Coronary artery (tissue), 2 donors: ENCODE measurements around the gene TOMM20L.

Experiments
- DNase-seq: peaks from one replicate; pipeline ENCODE4 v3.0.0-alpha.2; 2017; ENCODE audit warnings: low spot score
- H3K27ac ChIP-seq, 2 donors: fragments of 200-600 bp; sonication (generic); one replicate each; pipeline ENCODE4 v1.5.1; 2016 to 2019
- H3K4me3 ChIP-seq: fragments of 200-600 bp; sonication (generic); 2 replicates; pipeline ENCODE4 v1.5.1; 2016; ENCODE audit warnings: mild to moderate bottlenecking, moderate library complexity
- TF ChIP-seq, protein P1 (sequence below): fragments of 200-600 bp; sonication (generic); IDR thresholded peaks from one replicate; pipeline ENCODE4 v1.5.1; 2019; ENCODE audit warnings: antibody characterized with exemption

The TOMM20L gene

DNA sequence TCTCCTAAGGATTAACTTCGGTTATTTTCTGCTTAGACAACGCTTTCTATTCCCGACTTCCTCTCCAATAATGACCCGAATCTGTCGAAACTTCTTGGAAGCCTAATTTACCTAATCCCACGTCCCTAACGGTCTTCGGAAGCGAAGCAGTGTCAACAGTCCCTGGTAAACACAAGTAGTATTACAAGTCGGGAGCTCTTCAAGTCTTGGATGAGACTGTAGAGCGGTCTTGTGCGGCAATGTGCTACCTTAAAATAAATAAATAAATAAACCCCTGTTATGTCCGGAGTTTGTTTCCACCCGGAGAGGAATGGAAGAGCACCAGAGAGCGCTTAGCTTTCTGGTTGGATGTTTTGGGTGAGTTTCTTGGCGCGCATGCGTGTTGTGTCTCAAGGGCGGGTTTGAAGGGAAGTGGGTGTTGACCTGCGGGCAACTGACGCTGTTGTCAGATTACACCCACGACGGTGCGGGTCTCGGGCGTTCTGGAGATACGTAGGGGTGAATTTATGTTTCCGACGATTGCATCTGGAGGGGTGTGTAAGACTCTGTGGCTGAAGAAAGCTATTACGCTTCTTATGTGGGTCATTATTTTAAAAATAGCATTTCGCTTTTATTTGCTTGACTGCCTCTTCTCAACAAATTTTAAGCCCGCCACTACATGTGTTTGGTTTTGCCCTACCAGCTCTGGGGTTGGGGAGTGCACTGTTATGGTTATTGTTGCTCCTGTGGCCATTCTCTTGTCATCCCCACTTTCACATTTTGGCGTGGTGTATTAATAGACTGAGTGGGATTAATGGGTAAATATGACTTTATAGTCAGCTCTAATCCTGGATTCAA is 31.8 kb downstream of the TOMM20L start, which contains the start of the genes KIAA0586 and TIMM9:
TSS of gene KIAA0586 (plus strand) at position 439 of the 837 bp plus-strand sequence. CDS start 546 bp downstream, outside the sequence.
TSS of gene TIMM9 (minus strand) at position 251 of the 837 bp plus-strand sequence. CDS start 15,586 bp downstream, outside the sequence.
- TF ChIP-seq, protein P1, sequence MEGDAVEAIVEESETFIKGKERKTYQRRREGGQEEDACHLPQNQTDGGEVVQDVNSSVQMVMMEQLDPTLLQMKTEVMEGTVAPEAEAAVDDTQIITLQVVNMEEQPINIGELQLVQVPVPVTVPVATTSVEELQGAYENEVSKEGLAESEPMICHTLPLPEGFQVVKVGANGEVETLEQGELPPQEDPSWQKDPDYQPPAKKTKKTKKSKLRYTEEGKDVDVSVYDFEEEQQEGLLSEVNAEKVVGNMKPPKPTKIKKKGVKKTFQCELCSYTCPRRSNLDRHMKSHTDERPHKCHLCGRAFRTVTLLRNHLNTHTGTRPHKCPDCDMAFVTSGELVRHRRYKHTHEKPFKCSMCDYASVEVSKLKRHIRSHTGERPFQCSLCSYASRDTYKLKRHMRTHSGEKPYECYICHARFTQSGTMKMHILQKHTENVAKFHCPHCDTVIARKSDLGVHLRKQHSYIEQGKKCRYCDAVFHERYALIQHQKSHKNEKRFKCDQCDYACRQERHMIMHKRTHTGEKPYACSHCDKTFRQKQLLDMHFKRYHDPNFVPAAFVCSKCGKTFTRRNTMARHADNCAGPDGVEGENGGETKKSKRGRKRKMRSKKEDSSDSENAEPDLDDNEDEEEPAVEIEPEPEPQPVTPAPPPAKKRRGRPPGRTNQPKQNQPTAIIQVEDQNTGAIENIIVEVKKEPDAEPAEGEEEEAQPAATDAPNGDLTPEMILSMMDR = no peak
- H3K27ac ChIP-seq = peak within 1 kb of the TSS; percentile 89
- peak within 1 kb of the TSS; percentile 96 for H3K4me3 ChIP-seq
- peak; percentile 97 for DNase-seq

DNA sequence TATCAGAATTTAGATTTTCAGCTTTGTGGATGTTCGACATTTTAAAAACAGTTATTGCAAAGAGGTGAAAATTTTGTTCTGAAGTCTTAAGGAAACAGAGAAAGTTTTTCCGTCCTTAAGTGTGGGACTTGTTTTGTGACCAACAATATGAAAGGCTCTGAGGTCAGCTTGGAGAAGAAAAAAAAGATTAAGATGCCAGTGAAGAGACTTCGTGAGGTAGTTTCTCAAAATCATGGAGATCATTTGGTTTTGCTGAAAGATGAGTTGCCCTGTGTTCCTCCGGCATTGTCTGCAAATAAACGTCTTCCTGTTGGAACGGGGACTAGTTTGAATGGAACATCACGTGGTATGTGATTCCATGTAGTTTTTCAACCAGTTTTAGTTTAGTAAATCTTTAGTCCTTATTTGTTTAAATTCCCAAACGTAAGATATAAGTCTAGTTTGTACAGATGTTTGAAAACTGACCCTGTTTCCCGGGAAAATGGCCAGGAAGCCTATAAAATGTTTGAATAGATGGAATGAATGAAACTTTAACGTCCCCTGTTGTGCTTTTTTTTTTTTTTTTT is 32.5 kb downstream of the TOMM20L start:
- H3K4me3 ChIP-seq = peak overlapping the region; percentile 96
- TF ChIP-seq, protein P1 = no peak
- H3K27ac ChIP-seq = peak overlapping the region; percentile 89
- DNase-seq = no peak

DNA sequence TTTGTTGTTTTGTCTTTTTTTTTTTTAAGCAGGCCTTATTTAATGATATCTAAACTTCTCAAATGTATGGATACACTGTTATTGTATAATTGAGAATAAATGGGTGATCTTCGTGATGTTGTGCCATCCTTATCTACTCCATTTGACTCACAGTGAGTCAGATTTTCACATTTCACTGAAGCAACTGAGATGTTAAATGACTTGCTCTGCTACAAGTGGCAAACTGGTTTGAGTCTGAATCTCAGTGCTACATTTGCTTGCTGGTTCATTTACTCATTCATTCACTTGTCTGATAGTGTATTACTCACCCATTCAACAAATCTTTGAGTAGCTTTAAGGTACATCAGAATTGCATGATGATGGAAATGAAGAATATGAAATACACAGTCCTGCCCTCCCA is 34.4 kb downstream of the TOMM20L start:
- DNase-seq = no peak
- TF ChIP-seq, protein P1 = no peak
- no peak overlapping the region for H3K4me3 ChIP-seq
- no peak overlapping the region for H3K27ac ChIP-seq

DNA sequence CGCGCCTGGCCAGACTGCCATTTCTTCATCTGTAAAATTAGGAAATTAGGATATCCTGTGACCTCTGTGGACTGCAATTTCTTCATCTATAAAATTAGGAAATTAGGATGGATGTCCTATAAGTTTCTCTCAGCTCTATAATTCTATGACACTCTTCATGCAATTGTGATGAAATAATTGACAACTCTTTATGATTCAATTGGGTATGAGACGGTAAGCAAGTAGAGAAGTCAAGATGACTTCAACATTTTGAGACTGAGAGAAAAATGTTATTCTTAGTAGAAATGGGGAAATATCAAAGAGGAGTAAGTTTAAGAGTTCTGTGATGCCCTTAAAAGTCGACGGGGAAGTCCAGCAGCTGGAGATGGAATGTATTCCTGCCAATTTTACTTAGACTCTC is 43.7 kb downstream of the TOMM20L start:
- no peak for DNase-seq
- no peak overlapping the region for H3K27ac ChIP-seq
- H3K4me3 ChIP-seq = no peak overlapping the region
- TF ChIP-seq, protein P1 = no peak

DNA sequence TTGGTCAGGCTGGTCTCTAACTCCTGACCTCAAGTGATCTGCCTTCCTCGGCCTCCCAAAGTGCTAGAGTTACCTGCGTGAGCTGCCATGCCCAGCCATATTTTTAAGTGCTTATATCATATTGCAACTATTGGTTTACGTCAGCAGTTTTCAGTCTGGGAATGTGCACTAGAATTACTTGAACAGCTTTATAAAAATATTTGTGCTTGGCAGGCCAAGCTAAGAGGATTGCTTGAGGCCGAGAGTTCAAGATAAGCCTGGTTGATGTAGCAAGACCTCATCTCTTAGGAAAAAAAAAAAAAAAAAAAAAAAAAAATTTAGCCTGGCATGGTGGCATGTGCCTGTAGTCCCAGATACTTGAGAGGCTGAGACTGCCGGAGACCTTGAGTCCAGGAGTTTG is 48.9 kb downstream of the TOMM20L start:
- DNase-seq = no peak
- TF ChIP-seq, protein P1 = no peak
- Histone ChIP-seq H3K27ac (peak overlapping the region in 1 of 2 donors; percentile 78), H3K4me3 (no peak overlapping the region)

DNA sequence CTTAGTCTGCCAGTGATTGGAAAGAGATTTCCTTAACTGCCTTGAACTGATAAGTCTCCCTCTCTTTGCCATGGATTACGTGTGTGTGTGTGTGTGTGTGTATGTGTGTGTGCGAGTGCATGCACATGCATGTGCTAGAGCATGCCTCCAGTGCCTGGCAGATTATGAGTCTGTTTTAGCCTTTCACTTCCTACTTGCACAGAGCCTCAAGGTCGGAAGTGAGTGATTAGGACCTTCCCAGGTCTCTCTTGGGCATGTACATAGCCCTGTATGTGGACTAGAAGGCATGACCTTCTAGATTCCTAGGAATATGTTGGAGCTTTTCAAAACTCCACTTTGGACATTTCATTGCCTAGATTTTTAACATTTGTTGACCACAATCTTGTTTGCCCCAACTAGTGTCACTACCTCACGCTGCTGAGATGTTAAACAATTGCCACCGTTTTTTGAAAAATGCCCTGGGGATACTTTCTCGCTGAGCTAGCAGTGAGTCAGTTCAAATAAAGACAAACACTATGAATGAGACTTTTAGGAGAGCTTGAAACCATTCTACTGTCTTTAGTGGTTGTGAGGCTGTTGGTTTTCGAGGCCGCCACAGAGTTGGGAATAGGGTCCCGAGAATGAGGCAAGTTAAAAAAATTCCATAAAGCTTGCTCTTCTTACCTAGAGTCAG is 60.0 kb downstream of the TOMM20L start:
- no peak for DNase-seq
- Histone ChIP-seq H3K27ac (no peak overlapping the region), H3K4me3 (no peak overlapping the region)
- TF ChIP-seq, protein P1 = no peak
